ENCODE data around the gene LAMP1.

The LAMP1 gene

GRCh38 chr13:113349491-113349890 lies 52.5 kb downstream of the LAMP1 start:
- in situ Hi-C loops (cut with MboI; ENCODE audit: low pct_unique_long_range_greater_than_20kb, low sequenced_read_pairs) = no loop called here
- no peak for DNase-seq

DNA sequence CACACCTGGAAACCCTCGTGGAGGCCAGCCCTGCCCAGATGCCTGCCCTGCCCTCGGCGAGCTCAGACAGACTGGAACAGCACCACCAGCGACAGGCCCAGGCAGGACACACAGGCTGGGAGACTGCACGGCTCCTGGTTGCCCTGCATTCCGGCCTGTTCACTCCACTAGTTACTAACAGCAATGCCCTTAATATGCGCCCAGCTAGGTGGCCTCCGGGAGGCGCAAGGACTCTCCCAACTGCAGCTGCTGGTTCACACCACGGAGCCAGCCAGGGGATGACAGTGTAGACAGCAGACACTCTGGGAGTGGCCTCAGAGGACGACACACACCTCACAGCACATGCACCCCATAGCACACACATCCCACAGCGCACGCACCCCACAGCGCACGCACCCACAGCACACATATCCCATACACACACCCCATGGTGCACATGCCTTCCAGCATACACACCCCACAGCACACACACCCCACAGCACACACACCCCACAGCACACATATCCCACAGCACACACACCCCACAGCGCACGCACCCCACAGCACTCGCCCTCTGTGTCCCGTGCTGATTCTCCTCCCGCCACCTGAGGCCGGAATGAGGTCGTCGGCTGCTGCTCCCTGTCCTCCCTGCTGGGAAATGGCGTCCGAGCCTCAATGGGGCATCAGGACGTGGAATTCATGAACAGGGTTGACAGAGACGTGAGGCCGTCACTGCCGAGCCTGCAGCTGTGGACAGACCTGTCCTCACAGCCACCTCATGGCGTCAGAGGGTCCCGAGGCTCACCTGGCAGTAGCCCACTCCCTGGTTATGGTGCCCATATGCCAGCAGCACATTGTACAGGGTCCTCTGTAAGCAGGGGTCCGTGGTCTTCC lies 53.3 kb downstream of the LAMP1 start:
- in situ Hi-C loops (cut with MboI; ENCODE audit: low pct_unique_long_range_greater_than_20kb, low sequenced_read_pairs) = no loop called here
- no peak for DNase-seq

DNA sequence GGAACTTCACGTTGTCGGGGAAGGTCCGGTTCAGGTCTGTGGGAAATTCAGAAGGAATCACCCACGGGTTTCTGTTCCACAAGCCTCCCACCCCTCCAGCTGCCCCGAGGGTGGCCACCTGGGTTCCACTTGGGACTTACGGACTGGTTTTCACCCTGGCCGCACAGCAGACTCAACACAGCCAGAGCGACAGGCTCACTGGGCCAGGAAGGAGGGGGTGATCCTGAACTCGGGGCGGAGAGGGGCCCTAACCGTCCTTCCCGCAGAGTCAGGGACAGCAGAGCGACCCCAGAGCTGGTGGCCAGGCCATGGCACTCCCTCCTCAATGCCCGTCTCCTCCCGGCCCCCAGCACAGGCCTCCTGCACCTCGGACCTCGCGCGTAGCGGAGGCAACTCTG lies 53.9 kb downstream of the LAMP1 start:
- DNase-seq = no peak
- in situ Hi-C loops (cut with MboI; ENCODE audit: low pct_unique_long_range_greater_than_20kb, low sequenced_read_pairs) = no loop called here

DNA sequence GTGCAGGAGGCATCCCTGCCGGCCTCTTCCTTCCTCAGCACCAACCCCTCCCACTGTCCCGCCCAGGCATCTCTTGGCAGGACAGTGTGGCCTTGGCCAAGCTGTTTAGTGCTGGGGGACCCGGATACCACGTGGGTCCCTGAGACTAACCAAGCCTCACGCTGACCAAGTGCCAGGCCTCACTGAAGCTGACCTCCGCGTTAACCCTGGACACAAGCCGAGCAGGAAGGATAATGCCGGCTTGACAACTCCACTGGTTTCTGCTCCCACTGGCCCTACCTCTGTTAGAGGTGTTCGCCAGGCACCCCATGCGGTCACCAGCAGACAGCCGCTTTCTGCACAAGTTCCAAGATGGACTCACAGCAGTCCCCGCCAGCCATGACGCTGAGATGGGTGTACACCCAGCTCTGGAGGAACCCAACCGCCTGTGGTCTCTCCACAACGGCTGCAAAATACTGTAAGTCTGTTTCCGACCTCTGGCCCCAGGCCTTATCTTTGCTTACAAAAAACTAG lies 54.5 kb downstream of the LAMP1 start:
- in situ Hi-C loops (cut with MboI; ENCODE audit: low pct_unique_long_range_greater_than_20kb, low sequenced_read_pairs) = no loop called here
- DNase-seq = no peak

DNA sequence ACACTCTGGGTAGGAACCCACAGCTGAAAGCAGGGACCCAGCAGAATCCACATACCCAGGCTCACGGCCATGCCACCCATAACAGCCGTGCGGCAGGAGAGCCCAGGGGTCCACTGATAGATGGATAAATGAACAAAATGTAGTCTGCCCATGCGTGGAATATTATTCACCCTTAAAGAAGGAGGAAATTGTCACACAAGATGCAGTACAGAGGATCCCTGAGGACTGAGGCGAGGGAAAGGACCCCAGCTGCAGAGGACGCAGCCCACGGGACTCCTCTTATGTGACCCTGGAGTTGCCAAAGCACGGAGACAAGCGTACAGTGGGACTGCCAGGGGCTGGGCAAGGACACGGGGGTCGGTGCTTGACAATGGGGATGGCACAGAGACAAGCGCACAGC lies 56.2 kb downstream of the LAMP1 start:
- in situ Hi-C loops (cut with MboI; ENCODE audit: low pct_unique_long_range_greater_than_20kb, low sequenced_read_pairs) = no loop called here
- DNase-seq = no peak

- in situ Hi-C loops (cut with MboI; ENCODE audit: low pct_unique_long_range_greater_than_20kb, low sequenced_read_pairs) = no loop called here
Measured at GRCh38 chr13:113354831-113355610, 58.0 kb downstream of the LAMP1 start.

DNA sequence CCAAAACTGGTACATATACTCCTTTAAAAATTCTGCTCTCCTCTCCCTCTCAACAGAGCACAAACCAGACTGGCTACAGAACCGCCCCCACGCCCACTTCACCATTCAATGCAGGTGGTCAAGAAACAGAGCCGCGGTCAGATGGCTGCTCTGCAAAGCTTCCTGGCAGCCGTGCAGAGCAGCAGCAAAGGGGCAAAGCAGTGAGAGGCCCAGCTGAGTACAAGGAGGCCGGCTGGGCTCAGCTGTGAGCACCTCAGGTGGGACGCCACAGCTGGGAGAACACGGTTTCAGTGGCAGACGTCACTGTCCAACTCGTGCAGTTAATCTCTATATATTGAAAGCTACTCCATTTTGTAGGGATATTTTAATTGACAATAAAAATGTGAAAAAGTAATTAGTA lies 58.6 kb downstream of the LAMP1 start:
- in situ Hi-C loops (cut with MboI; ENCODE audit: low pct_unique_long_range_greater_than_20kb, low sequenced_read_pairs) = no loop called here
- DNase-seq = no peak

More at GRCh38 chr13:113354831-113355610, 58.0 kb downstream of the LAMP1 start:
- no peak for DNase-seq

GRCh38 chr13:113356596-113356995 lies 59.6 kb downstream of the LAMP1 start:
- no peak for DNase-seq
- in situ Hi-C loops (cut with MboI; ENCODE audit: low pct_unique_long_range_greater_than_20kb, low sequenced_read_pairs) = no loop called here

DNA sequence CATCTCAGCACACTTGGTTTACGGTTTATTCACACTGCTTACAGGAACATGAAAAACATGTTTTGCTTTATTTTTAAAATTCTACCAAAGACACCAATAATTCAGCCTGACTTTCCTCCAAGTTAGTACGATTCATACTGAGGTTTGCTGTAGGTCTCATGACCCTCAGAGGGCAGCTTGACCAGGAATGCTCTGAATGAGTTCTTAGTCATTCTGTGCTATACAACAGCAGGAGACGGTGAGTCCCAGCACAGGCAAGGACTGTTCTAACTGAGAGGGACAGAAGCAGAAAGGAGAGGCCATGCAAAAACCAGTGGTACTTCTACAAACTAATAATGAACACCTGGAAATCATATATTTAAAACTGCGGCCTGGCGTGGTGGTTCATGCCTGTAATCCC lies 60.5 kb downstream of the LAMP1 start:
- in situ Hi-C loops (cut with MboI; ENCODE audit: low pct_unique_long_range_greater_than_20kb, low sequenced_read_pairs) = no loop called here
- DNase-seq = no peak

- in situ Hi-C loops (cut with MboI; ENCODE audit: low pct_unique_long_range_greater_than_20kb, low sequenced_read_pairs) = no loop called here
- no peak for DNase-seq
Measured at GRCh38 chr13:113358653-113359190, 61.7 kb downstream of the LAMP1 start.

- DNase-seq = no peak
- in situ Hi-C loops (cut with MboI; ENCODE audit: low pct_unique_long_range_greater_than_20kb, low sequenced_read_pairs) = no loop called here
Measured at GRCh38 chr13:113359571-113359970, 62.5 kb downstream of the LAMP1 start.

DNA sequence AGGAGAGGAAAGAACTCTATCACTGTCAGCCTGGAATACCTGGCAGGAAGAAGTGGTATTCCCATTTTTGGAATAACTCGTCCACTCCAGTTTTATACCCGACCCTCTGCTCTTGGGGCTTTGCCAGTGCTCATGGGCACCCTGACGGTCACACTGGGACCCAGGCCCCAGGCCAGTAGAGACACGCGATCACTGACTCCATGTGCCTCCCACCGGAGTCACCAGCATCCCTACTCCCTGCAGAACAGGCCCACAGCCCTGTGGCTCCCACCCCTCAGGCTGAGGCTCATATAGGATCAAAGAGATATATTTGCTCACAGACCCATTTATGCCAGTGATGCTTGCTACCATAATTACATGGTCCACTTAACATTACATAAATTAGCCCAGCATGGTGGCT lies 63.4 kb downstream of the LAMP1 start:
- in situ Hi-C loops (cut with MboI; ENCODE audit: low pct_unique_long_range_greater_than_20kb, low sequenced_read_pairs) = no loop called here
- DNase-seq = no peak

DNA sequence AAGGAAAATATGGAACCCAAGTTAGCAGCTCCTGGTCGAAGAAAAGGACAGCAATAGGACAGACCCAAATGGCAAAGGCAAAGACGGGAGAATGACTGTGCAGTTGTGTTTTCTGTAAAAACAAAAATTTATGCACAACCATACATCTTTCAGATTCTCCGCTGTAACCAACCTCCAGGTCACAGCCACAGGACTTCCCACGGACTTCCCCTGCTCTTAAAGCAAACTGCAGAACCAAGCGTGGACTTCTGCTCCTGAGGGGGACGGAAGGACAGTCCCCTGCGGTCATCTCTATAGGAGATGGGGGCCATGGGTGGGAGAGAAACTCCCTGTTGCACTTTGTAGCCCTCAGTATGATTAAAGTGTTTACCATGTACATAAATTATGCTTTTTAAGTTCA lies 64.4 kb downstream of the LAMP1 start:
- in situ Hi-C loops (cut with MboI; ENCODE audit: low pct_unique_long_range_greater_than_20kb, low sequenced_read_pairs) = no loop called here
- no peak for DNase-seq

- in situ Hi-C loops (cut with MboI; ENCODE audit: low pct_unique_long_range_greater_than_20kb, low sequenced_read_pairs) = no loop called here
- DNase-seq = no peak
Measured at GRCh38 chr13:113364311-113364889, 67.4 kb downstream of the LAMP1 start.

DNA sequence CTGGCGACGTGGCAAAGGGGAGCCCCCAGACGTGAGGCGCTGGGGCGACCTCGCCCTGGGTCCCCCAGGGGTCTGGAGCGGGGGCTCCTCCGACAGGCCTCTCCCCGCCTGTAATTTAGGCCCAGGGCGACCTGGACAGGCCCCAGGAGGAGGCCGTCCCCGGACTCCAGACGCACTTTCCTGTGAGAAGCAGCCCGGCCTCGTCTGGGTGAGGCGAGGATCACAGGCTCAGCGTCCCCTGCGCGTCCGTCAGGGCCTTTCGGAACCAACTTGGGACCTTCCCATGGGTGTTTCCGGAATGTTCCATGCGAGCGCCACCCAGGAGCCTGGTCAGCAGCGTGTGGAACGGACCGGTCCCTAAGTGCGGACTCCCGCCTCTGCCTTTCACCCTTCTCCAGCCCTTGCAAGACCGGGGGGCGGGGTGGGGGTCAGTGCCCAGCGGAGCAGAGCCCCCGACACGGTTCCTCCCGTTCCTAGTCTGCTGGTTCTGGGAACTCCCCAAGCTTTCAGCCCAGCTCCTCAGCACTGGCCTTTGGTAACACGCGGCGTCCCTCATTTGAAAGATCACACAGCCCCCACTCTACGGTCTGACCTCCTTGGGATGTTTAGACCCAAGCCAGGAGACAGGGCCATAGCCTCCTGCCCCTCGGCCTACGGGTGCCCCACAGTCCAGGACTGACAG lies 68.0 kb downstream of the LAMP1 start:
- no peak for DNase-seq
- in situ Hi-C loops (cut with MboI; ENCODE audit: low pct_unique_long_range_greater_than_20kb, low sequenced_read_pairs) = no loop called here

GRCh38 chr13:113365583-113365970 lies 68.5 kb downstream of the LAMP1 start:
- in situ Hi-C loops (cut with MboI; ENCODE audit: low pct_unique_long_range_greater_than_20kb, low sequenced_read_pairs) = no loop called here
- DNase-seq = no peak

- no peak for DNase-seq
- in situ Hi-C loops (cut with MboI; ENCODE audit: low pct_unique_long_range_greater_than_20kb, low sequenced_read_pairs) = no loop called here
Measured at GRCh38 chr13:113365971-113366588, 69.0 kb downstream of the LAMP1 start.

- in situ Hi-C loops (cut with MboI; ENCODE audit: low pct_unique_long_range_greater_than_20kb, low sequenced_read_pairs) = no loop called here
- DNase-seq = no peak
Measured at GRCh38 chr13:113367020-113367560, 70.1 kb downstream of the LAMP1 start.

All from KBM-7 (cell line).